DND-41 (cell line): ENCODE data around the gene ZYG11A.
"Not testable (repeated sequence)": the region's sequence is repeated elsewhere in the genome, so short reads cannot be mapped to it uniquely, and the experiment has no call there.

Source experiments
- EZH2 ChIP-seq: IDR thresholded peaks from 3 replicates; pipeline ENCODE4 v1.6.1; 2012; ENCODE audit warnings: borderline replicate concordance, low read depth, mild to moderate bottlenecking, moderate library complexity, low read length, inconsistent platforms; ENCODE audit not compliant: severe bottlenecking
- TF ChIP-seq, protein P1 (sequence below): IDR thresholded peaks from 2 replicates; pipeline ENCODE4 v1.5.1; 2012; ENCODE audit warnings: borderline replicate concordance, low read length, moderate library complexity, mild to moderate bottlenecking; ENCODE audit not compliant: poor library complexity, severe bottlenecking; ENCODE audit errors: extremely low read depth

DNA sequence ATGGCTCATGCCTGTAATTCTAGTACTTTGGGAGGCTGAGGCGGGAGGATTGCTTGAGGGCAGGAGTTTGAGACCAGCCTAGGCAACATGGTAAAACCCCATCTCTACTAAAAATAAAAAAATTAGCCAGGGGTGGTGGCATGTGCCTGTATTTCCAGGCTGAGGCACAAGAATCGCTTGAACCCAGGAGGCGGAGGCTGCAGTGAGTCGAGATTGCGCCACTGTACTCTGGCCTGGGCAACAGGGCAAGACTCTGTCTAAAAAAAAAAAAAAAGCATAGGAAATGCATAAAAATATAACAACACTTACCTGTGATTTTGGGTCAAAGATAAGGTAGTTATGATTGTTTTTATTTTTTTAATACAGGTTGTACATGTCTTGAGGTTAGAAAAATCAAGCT lies 21.7 kb upstream of the ZYG11A start:
- TF ChIP-seq, protein P1, sequence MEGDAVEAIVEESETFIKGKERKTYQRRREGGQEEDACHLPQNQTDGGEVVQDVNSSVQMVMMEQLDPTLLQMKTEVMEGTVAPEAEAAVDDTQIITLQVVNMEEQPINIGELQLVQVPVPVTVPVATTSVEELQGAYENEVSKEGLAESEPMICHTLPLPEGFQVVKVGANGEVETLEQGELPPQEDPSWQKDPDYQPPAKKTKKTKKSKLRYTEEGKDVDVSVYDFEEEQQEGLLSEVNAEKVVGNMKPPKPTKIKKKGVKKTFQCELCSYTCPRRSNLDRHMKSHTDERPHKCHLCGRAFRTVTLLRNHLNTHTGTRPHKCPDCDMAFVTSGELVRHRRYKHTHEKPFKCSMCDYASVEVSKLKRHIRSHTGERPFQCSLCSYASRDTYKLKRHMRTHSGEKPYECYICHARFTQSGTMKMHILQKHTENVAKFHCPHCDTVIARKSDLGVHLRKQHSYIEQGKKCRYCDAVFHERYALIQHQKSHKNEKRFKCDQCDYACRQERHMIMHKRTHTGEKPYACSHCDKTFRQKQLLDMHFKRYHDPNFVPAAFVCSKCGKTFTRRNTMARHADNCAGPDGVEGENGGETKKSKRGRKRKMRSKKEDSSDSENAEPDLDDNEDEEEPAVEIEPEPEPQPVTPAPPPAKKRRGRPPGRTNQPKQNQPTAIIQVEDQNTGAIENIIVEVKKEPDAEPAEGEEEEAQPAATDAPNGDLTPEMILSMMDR = not testable (repeated sequence)
- not testable (repeated sequence) for TF ChIP-seq EZH2
